Upper lobe of right lung (tissue), 1 donor: ENCODE data around the gene ARHGAP22. TPM values are rescaled to one million over a fixed set of nuclear protein-coding genes. Genes with fewer than 3 reads are reported as not detected.

Source experiments
- ATAC-seq: fragments of 200-7000 bp; cut with Tn5 transposase; one replicate; pipeline ENCODE4 v1.9.1; 2020; ENCODE audit warnings: mild to moderate bottlenecking, moderate library complexity
- DNase-seq: peaks from one replicate; pipeline ENCODE4 v3.0.0-alpha.2; 2020
- H3K27ac ChIP-seq: fragments of 200-600 bp; one replicate; pipeline ENCODE4 v1.8.0; 2022
- H3K27me3 ChIP-seq: fragments of 200-600 bp; one replicate; pipeline ENCODE4 v1.8.0; 2022; ENCODE audit warnings: mild to moderate bottlenecking
- H3K36me3 ChIP-seq: fragments of 200-600 bp; one replicate; pipeline ENCODE4 v1.8.0; 2022
- H3K4me1 ChIP-seq: fragments of 200-600 bp; one replicate; pipeline ENCODE4 v1.8.0; 2022
- H3K4me3 ChIP-seq: fragments of 200-600 bp; one replicate; pipeline ENCODE4 v1.8.0; 2022; ENCODE audit warnings: mild to moderate bottlenecking
- H3K9me3 ChIP-seq: fragments of 200-600 bp; one replicate; pipeline ENCODE4 v1.8.0; 2022
- intact Hi-C: fragments of 100-400 bp; cut with DNase I; formaldehyde crosslinking; loops from one replicate; pipeline ENCODE4 v1.11.0; 2022
- total RNA-seq: library from RNA; stranded (reverse); fragmentation: NEBNext Ultra II Directional; extraction: Animal tissue kit (Norgen Biotek cat#: 25700); gene quantifications from one replicate; pipeline ENCODE4 v1.2.1, GENCODE V29; 2021
- TF ChIP-seq, protein P1 (sequence below): fragments of 200-600 bp; IDR thresholded peaks from one replicate; pipeline ENCODE4 v1.8.0; 2022; ENCODE audit warnings: antibody characterized with exemption
- donor health status: DM: no; HTN: yes; CAD: no; lungs with severe emphysema.

The ARHGAP22 gene
- total RNA-seq, 1 donor from 2014 or later = 6.8 TPM

GRCh38 chr10:48556065-48556464, 48.8 kb downstream of the ARHGAP22 start:
- TF ChIP-seq, protein P1, sequence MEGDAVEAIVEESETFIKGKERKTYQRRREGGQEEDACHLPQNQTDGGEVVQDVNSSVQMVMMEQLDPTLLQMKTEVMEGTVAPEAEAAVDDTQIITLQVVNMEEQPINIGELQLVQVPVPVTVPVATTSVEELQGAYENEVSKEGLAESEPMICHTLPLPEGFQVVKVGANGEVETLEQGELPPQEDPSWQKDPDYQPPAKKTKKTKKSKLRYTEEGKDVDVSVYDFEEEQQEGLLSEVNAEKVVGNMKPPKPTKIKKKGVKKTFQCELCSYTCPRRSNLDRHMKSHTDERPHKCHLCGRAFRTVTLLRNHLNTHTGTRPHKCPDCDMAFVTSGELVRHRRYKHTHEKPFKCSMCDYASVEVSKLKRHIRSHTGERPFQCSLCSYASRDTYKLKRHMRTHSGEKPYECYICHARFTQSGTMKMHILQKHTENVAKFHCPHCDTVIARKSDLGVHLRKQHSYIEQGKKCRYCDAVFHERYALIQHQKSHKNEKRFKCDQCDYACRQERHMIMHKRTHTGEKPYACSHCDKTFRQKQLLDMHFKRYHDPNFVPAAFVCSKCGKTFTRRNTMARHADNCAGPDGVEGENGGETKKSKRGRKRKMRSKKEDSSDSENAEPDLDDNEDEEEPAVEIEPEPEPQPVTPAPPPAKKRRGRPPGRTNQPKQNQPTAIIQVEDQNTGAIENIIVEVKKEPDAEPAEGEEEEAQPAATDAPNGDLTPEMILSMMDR = no peak
- no peak for ATAC-seq
- no peaks in the 10 kb centered on the region for H3K9me3 ChIP-seq
- intact Hi-C loops = no loop called here
- H3K36me3 ChIP-seq = no peaks in the 10 kb centered on the region
- no peak overlapping the region for H3K4me3 ChIP-seq
- no peak for DNase-seq
- no peaks in the 10 kb centered on the region for H3K27me3 ChIP-seq
- no peaks in the 10 kb centered on the region for H3K4me1 ChIP-seq
- no peak overlapping the region for H3K27ac ChIP-seq

- intact Hi-C loops = no loop called here
- Histone ChIP-seq H3K4me1 (no peaks in the 10 kb centered on the region), H3K27me3 (no peaks in the 10 kb centered on the region), H3K4me3 (no peak overlapping the region), H3K27ac (no peak overlapping the region), H3K9me3 (no peaks in the 10 kb centered on the region), H3K36me3 (no peaks in the 10 kb centered on the region)
- DNase-seq (no peak), ATAC-seq (no peak)
- TF ChIP-seq, protein P1 = no peak
These were observed 49.4 kb downstream of the ARHGAP22 start for GRCh38 chr10:48555310-48556042.

DNA sequence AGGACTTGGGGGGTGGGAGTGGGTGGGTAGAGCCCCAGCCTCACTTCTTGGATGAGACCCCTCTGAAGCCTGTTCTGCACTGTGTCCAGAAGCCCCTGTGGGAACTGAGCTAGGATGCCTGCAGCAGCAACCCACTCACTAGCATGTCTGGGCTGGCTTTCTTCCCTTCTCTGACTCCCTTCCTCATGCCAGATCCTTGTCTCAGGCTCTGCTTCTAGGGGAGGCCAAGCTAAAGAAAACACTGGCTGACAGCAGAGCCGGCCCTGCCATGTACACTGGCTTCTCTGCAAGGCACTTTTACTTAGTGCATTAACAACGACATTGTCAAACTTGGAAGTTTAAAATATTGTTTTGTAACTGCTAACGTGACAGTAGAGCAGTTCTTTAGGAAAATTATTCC, 50.2 kb downstream of the ARHGAP22 start:
- TF ChIP-seq, protein P1 = no peak
- intact Hi-C loops = no loop called here
- H3K36me3 ChIP-seq = no peaks in the 10 kb centered on the region
- H3K27ac ChIP-seq = no peak overlapping the region
- ATAC-seq (no peak), DNase-seq (no peak)
- no peaks in the 10 kb centered on the region for H3K4me1 ChIP-seq
- H3K9me3 ChIP-seq = no peaks in the 10 kb centered on the region
- H3K27me3 ChIP-seq = no peaks in the 10 kb centered on the region
- H3K4me3 ChIP-seq = no peak overlapping the region

DNA sequence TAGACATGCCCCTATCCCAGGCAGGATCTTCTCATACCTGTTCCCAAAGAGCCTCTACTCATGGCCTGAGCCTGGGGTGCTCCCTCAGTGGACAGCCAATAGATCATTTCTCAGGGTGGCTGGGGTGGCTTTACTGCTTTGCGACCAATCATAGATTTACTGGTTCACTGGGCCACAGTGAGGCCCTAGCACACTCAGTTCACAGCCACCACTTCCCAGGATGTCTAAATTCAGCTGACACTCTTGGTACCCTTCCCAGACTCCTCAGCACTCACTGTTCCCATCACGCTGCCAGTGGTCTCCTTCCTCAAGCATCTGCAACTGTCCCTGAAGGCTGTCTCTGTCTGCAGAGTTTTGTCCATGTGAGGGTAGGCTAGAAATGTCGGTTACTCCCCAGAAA, 50.6 kb downstream of the ARHGAP22 start:
- Histone ChIP-seq H3K4me1 (no peaks in the 10 kb centered on the region), H3K27me3 (no peaks in the 10 kb centered on the region), H3K4me3 (no peak overlapping the region), H3K9me3 (no peaks in the 10 kb centered on the region), H3K27ac (no peak overlapping the region), H3K36me3 (no peaks in the 10 kb centered on the region)
- intact Hi-C loops = no loop called here
- DNase-seq (no peak), ATAC-seq (no peak)
- TF ChIP-seq, protein P1 = no peak

GRCh38 chr10:48552946-48553564, 51.8 kb downstream of the ARHGAP22 start:
- Histone ChIP-seq H3K4me3 (no peak overlapping the region), H3K9me3 (no peaks in the 10 kb centered on the region), H3K27me3 (no peaks in the 10 kb centered on the region), H3K27ac (no peak overlapping the region), H3K36me3 (no peaks in the 10 kb centered on the region), H3K4me1 (no peaks in the 10 kb centered on the region)
- DNase-seq (no peak), ATAC-seq (no peak)
- TF ChIP-seq, protein P1 = no peak
- intact Hi-C loops = no loop called here
